Erythroblast (primary cell): ENCODE measurements around the gene IFITM5.

ENCODE experiments used
- GATA1 ChIP-seq: IDR thresholded peaks from 2 replicates; pipeline ENCODE4 v1.6.1; 2011; ENCODE audit warnings: low read depth, mild to moderate bottlenecking, control low read depth, low read length, moderate library complexity
- POLR2A ChIP-seq: IDR thresholded peaks from 2 replicates; pipeline ENCODE4 v1.6.1; 2011; ENCODE audit warnings: mild to moderate bottlenecking, low read length

- TF ChIP-seq POLR2A (no peak), GATA1 (no peak)
These were observed 28.0 kb downstream of the IFITM5 start for GRCh38 chr11:271319-271715.
